ENCODE results near the gene IGSF11. TPM values are rescaled to one million over a fixed set of nuclear protein-coding genes. Genes with fewer than 3 reads are reported as not detected.

The IGSF11 gene
- polyA plus RNA-seq, 3 donors, result not detected

DNA sequence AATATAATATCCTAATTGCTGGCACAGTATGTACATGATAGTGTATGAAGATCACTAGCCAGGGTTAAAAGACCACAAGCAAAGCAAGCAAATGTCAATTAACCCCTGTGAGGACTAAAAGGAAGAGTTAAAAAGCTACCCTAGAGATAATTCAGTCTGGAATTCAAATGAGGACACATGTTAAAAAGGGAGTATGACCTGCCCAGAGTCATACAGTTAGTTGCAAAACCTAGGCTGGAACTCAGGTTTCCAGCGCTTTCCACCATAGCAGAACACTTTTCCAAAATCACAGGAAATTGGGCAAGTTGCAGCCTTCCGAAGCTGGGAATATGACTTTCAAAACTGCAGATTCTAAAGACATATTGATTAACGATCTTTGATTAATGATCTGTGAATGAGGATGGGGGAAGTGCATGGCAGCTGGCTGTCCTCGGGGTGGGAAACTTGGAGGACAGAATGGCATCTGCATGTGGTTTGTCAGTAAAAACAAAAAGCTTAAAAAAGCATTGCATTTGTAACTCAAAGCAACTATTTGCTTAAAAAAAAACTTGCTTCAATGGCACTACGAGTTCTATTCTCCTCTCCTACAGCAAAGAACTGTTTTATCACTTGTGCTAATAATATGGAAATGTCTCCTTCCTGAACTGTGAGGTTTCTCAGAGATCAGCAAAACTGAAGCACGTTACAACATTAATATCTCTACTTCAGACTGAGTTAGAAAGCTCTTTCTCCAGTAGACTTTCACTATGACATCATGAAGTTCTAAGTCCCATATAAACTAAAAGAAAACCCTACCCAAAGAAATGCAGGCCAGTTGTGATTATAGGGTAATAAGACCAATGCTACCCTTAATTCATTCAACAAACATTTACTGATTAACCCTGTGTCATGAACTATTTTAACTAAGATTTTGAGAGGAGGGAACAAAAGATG, 46.2 kb downstream of the IGSF11 start:
- H3K9ac ChIP-seq (ENCODE audit: insufficient read depth, low read length, poor library complexity, severe bottlenecking), result no peak overlapping the region
- H4K20me1 ChIP-seq (ENCODE audit: insufficient read depth, low read length), result no peaks in the 10 kb centered on the region
- Mint-ChIP-seq H3K4me1 (no peaks in the 10 kb centered on the region), H3K36me3 (no peaks in the 10 kb centered on the region), H3K27ac (no peak overlapping the region), H3K4me3 (no peak overlapping the region), H3K9me3 (peaks cover 0 to 2% (median 0%) of the 10 kb centered on the region in 7 donors), H3K27me3 (ENCODE audit: low read depth in 3 of 3) (peaks cover 0 to 3% (median 0%) of the 10 kb centered on the region in 3 donors)
- no peaks in the 10 kb centered on the region for H3K79me2 ChIP-seq (ENCODE audit: insufficient read depth, low read length)
- WGBS (ENCODE audit: insufficient coverage), result 60% methylated on average over 1 of the region's 6 CpGs
- H3K4me2 ChIP-seq (replicated peaks; ENCODE audit: extremely low read depth, low read length, poor library complexity, severe bottlenecking), result no peak overlapping the region
- DNase-seq, result no peak
- no peaks in the 10 kb centered on the region for H3K4me1 ChIP-seq (ENCODE audit: control insufficient read depth in 1 of 2, insufficient read depth in 2 of 2, low read length in 2 of 2)
- H3K27me3 ChIP-seq (ENCODE audit: control insufficient read depth in 2 of 2, insufficient read depth in 2 of 2, low read length in 2 of 2), result no peaks in the 10 kb centered on the region
- no peak overlapping the region for H3K27ac ChIP-seq (ENCODE audit: low read depth in 1 of 2, low read length in 2 of 2)
- intact Hi-C loops (cut with micrococcal nuclease), result no loop called here
- H3K36me3 ChIP-seq (replicated peaks in 1 of 2; ENCODE audit: control insufficient read depth in 1 of 2, insufficient read depth in 2 of 2, low read length in 2 of 2), result no peaks in the 10 kb centered on the region
- TF ChIP-seq, protein P1, sequence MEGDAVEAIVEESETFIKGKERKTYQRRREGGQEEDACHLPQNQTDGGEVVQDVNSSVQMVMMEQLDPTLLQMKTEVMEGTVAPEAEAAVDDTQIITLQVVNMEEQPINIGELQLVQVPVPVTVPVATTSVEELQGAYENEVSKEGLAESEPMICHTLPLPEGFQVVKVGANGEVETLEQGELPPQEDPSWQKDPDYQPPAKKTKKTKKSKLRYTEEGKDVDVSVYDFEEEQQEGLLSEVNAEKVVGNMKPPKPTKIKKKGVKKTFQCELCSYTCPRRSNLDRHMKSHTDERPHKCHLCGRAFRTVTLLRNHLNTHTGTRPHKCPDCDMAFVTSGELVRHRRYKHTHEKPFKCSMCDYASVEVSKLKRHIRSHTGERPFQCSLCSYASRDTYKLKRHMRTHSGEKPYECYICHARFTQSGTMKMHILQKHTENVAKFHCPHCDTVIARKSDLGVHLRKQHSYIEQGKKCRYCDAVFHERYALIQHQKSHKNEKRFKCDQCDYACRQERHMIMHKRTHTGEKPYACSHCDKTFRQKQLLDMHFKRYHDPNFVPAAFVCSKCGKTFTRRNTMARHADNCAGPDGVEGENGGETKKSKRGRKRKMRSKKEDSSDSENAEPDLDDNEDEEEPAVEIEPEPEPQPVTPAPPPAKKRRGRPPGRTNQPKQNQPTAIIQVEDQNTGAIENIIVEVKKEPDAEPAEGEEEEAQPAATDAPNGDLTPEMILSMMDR (IDR thresholded peaks at IDR 0.05), result no peak
- no peak overlapping the region for H3K4me3 ChIP-seq (replicated peaks in 1 of 3; ENCODE audit: low read depth in 2 of 3, low read length in 3 of 3)
- H2AFZ ChIP-seq (ENCODE audit: insufficient read depth, low read depth, low read length, poor library complexity, severe bottlenecking), result no peak overlapping the region
- H3K9me3 ChIP-seq (replicated peaks in 1 of 2; ENCODE audit: control insufficient read depth in 1 of 2, insufficient read depth in 1 of 2, low read length in 2 of 2), result no peaks in the 10 kb centered on the region

DNA sequence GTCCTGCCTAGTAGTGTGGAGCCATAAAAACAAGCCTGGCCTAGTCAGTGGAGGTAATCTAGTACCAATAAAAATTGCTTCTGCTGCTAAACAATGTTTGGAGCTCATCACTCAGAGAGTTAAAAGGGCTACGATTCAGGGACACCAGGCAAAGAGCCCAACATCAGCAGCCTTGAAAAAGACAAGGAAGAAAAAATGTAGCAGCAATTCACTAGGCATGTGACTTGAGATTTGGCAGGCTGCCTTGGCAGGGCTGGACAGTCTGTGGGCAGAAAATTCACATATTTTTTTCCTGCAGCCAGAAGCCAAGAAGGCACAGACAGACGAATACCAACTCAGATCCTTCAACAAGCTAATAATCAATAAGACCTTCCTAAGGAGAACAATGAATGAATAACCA, 47.2 kb downstream of the IGSF11 start:
- WGBS (ENCODE audit: insufficient coverage), result no CpG with 5 or more reads among the region's 2 CpGs
- no peak for DNase-seq
- H2AFZ ChIP-seq (ENCODE audit: insufficient read depth, low read depth, low read length, poor library complexity, severe bottlenecking), result no peak overlapping the region
- H3K27ac ChIP-seq (ENCODE audit: low read depth in 1 of 2, low read length in 2 of 2), result no peak overlapping the region
- Mint-ChIP-seq H3K27ac (no peak overlapping the region), H3K9me3 (peaks cover 0 to 2% (median 0%) of the 10 kb centered on the region in 7 donors), H3K36me3 (no peaks in the 10 kb centered on the region), H3K4me1 (no peaks in the 10 kb centered on the region), H3K27me3 (ENCODE audit: low read depth in 3 of 3) (peaks cover 0 to 3% (median 0%) of the 10 kb centered on the region in 3 donors), H3K4me3 (no peak overlapping the region)
- TF ChIP-seq, protein P1 (IDR thresholded peaks at IDR 0.05), result no peak
- no peaks in the 10 kb centered on the region for H3K79me2 ChIP-seq (ENCODE audit: insufficient read depth, low read length)
- no peaks in the 10 kb centered on the region for H3K36me3 ChIP-seq (replicated peaks in 1 of 2; ENCODE audit: control insufficient read depth in 1 of 2, insufficient read depth in 2 of 2, low read length in 2 of 2)
- H3K4me3 ChIP-seq (replicated peaks in 1 of 3; ENCODE audit: low read depth in 2 of 3, low read length in 3 of 3), result no peak overlapping the region
- H3K27me3 ChIP-seq (ENCODE audit: control insufficient read depth in 2 of 2, insufficient read depth in 2 of 2, low read length in 2 of 2), result no peaks in the 10 kb centered on the region
- H3K4me2 ChIP-seq (replicated peaks; ENCODE audit: extremely low read depth, low read length, poor library complexity, severe bottlenecking), result no peak overlapping the region
- H3K9ac ChIP-seq (ENCODE audit: insufficient read depth, low read length, poor library complexity, severe bottlenecking), result no peak overlapping the region
- intact Hi-C loops (cut with micrococcal nuclease), result no loop called here
- H3K4me1 ChIP-seq (ENCODE audit: control insufficient read depth in 1 of 2, insufficient read depth in 2 of 2, low read length in 2 of 2), result no peaks in the 10 kb centered on the region
- H4K20me1 ChIP-seq (ENCODE audit: insufficient read depth, low read length), result no peaks in the 10 kb centered on the region
- no peaks in the 10 kb centered on the region for H3K9me3 ChIP-seq (replicated peaks in 1 of 2; ENCODE audit: control insufficient read depth in 1 of 2, insufficient read depth in 1 of 2, low read length in 2 of 2)
